ENCODE results near the gene TAF11L12. TPM values are rescaled to one million over a fixed set of nuclear protein-coding genes. Genes with fewer than 3 reads are reported as not detected.

Gene TAF11L12
- total RNA-seq, 1 donor from 2014 or later, result not detected

DNA sequence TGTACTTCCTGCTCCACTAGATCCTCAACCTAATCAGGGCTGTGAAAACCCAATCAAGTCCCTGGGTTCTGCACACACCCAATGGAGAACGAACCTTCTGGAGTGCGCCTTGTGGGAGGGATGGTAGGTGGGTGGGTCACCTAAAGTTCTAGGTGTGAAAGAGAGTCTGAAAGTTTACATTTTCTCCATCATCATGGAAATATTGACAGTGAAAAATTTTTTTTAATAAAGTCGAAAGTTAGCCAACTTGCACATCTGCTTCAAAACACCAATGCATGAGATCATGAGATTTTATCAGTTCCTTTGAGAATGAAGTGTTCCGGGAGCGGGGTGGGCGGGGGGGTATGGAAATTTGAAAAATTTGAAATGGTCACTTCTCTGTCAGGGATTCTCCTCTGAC lies 45.7 kb downstream of the TAF11L12 start:
- H3K4me3 Mint-ChIP-seq, result no peak overlapping the region
- DNase-seq (ENCODE audit: low read depth, low spot score), result no peak
- H3K36me3 Mint-ChIP-seq (ENCODE audit: low read depth), result peaks cover 2% of the 10 kb centered on the region
- H3K27me3 Mint-ChIP-seq (ENCODE audit: low read depth), result no peaks in the 10 kb centered on the region
- no peak overlapping the region for H3K27ac Mint-ChIP-seq (ENCODE audit: unreplicated experiment)
- TF ChIP-seq, protein P1, sequence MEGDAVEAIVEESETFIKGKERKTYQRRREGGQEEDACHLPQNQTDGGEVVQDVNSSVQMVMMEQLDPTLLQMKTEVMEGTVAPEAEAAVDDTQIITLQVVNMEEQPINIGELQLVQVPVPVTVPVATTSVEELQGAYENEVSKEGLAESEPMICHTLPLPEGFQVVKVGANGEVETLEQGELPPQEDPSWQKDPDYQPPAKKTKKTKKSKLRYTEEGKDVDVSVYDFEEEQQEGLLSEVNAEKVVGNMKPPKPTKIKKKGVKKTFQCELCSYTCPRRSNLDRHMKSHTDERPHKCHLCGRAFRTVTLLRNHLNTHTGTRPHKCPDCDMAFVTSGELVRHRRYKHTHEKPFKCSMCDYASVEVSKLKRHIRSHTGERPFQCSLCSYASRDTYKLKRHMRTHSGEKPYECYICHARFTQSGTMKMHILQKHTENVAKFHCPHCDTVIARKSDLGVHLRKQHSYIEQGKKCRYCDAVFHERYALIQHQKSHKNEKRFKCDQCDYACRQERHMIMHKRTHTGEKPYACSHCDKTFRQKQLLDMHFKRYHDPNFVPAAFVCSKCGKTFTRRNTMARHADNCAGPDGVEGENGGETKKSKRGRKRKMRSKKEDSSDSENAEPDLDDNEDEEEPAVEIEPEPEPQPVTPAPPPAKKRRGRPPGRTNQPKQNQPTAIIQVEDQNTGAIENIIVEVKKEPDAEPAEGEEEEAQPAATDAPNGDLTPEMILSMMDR (conservative IDR thresholded peaks at IDR 0.05), result no peak
- peaks cover 3% of the 10 kb centered on the region for H3K4me1 Mint-ChIP-seq
- H3K9me3 Mint-ChIP-seq, result peaks cover 11% of the 10 kb centered on the region

Other genes with a start within 250 kb of the TAF11L12 start
- gene TAF11L2, start 112.2 kb upstream of the TAF11L12 start, total RNA-seq, result not detected in 2 replicates
- not detected in 2 replicates for gene TAF11L3, start 92.0 kb upstream of the TAF11L12 start, total RNA-seq
- gene TAF11L4, start 88.6 kb upstream of the TAF11L12 start, total RNA-seq, result not detected in 2 replicates
- not detected in 2 replicates for gene TAF11L5, start 85.2 kb upstream of the TAF11L12 start, total RNA-seq
- gene TAF11L6, start 81.7 kb upstream of the TAF11L12 start, total RNA-seq, result not detected in 2 replicates
- not detected in 2 replicates for gene TAF11L7, start 24.6 kb upstream of the TAF11L12 start, total RNA-seq
- gene TAF11L8, start 19.4 kb upstream of the TAF11L12 start, total RNA-seq, result not detected in 2 replicates
- not detected in 2 replicates for gene TAF11L9, start 16.0 kb upstream of the TAF11L12 start, total RNA-seq
- gene TAF11L10, start 12.6 kb upstream of the TAF11L12 start, total RNA-seq, result not detected in 2 replicates
- not detected in 2 replicates for gene TAF11L11, start 6.2 kb upstream of the TAF11L12 start, total RNA-seq
- gene TAF11L13, start 21.7 kb downstream of the TAF11L12 start, total RNA-seq, result not detected in 2 replicates
- not detected in 2 replicates for gene TAF11L14, start 24.1 kb downstream of the TAF11L12 start, total RNA-seq